ENCODE data around the gene GSTP1.
A peak's percentile ranks its signal among the peaks of the same experiment; 100 is the strongest.
"Not testable (repeated sequence)": the region's sequence is repeated elsewhere in the genome, so short reads cannot be mapped to it uniquely, and the experiment has no call there.

Gene GSTP1

GRCh38 chr11:67600324-67601029, 16.9 kb downstream of the GSTP1 start:
- DNase-seq (ENCODE audit: low read depth, low spot score) = no peak
- ChIA-PET POLR2A (no interaction called here), CTCF (interaction anchor here (1.0 kb wide), 1 partner anchor 218 kb away, joined by 3 read pairs; no protein-coding TSS in a partner anchor)
- no peak overlapping the region for H3K4me3 ChIP-seq (ENCODE audit: low read depth, low read length)
- TF ChIP-seq CTCF (IDR thresholded peaks at IDR 0.05; ENCODE audit: insufficient read depth, low read length, missing control alignments) = no peak

- no peak overlapping the region for H3K4me3 ChIP-seq (ENCODE audit: low read depth, low read length)
- ChIA-PET CTCF (interaction anchor here (0.9 to 1.0 kb wide), 2 partner anchors 9 to 219 kb away, joined by 3 read pairs; no protein-coding TSS in a partner anchor), POLR2A (no interaction called here)
- no peak for TF ChIP-seq CTCF (IDR thresholded peaks at IDR 0.05; ENCODE audit: insufficient read depth, low read length, missing control alignments)
- no peak for DNase-seq (ENCODE audit: low read depth, low spot score)
Observed at GRCh38 chr11:67601098-67601497, 17.5 kb downstream of the GSTP1 start.

GRCh38 chr11:67604119-67604518, 20.5 kb downstream of the GSTP1 start:
- POLR2A ChIA-PET; DNase-seq (ENCODE audit: low read depth, low spot score); H3K4me3 ChIP-seq (ENCODE audit: low read depth, low read length): not testable (repeated sequence)
- CTCF ChIA-PET = interaction anchor here (1.1 kb wide), 1 partner anchor 10 kb away, joined by 3 read pairs; no protein-coding TSS in a partner anchor

DNA sequence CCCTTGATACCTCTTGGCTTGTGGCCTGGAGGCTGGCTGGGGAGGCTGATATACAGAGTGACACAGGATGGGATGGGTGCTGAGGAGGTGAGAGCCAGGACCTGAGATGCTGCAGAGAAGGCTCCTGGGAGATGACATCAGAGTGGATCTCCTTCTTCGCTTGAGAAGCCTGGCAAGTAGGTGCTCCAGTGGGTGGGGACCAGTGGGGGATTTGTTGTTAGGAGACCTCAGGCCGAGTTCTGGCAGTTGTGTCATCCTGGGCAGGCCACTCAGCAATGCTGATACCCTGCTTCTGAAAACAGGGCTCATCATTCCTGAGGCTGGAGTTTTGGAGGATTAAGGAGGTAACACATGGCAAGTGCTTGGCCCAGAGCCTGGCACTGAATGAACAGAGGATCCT, 21.2 kb downstream of the GSTP1 start:
- ChIA-PET CTCF (interaction anchor here (1.1 to 1.6 kb wide), 2 partner anchors 9 to 10 kb away, joined by 3 to 12 read pairs; no protein-coding TSS in a partner anchor), POLR2A (no interaction called here)
- TF ChIP-seq CTCF (IDR thresholded peaks at IDR 0.05; ENCODE audit: insufficient read depth, low read length, missing control alignments) = no peak
- no peak overlapping the region for H3K4me3 ChIP-seq (ENCODE audit: low read depth, low read length)
- no peak for DNase-seq (ENCODE audit: low read depth, low spot score)

DNA sequence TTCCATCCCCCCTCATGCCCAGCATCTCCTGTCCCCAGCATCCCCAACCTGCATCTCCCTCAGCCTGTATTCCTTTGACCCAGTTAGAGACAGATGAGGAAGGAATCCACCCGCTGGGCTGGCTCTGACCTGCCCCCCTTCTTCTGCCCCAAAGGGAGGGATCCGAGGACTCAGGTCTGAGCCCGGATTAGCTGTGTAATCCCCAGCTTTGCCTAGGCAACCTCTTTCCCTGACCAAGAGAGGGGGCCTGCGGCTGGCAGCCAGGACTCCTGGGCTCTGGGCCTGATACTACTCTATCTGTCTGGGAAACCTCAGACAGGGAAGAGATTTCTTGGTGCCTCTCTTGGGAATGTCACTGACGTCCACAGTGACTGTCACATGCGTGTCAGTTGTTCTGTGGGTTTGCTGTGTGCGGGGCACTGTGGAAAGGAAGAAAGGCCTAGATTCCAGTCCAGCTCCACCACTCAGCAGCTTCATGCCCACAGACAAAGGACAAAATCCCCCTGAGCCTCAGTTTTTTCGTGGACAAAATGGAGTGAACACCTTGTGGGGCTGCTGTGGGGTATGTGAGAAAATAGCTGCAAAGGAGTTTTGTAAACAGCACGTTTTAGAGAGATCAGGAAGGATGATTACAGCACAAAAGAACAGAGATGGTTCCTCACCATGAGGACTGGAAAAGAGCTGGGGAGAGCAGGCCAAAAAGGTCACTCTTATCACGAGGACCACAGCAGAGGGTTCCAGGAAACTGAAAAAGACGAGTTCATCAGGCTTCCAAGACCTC, 21.8 kb downstream of the GSTP1 start:
- H3K4me3 ChIP-seq (ENCODE audit: low read depth, low read length) = no peak overlapping the region
- CTCF ChIA-PET = interaction anchor here (1.6 kb wide), 1 partner anchor 9 kb away, joined by 12 read pairs; no protein-coding TSS in a partner anchor
- DNase-seq (ENCODE audit: low read depth, low spot score) = no peak
- no peak for TF ChIP-seq CTCF (IDR thresholded peaks at IDR 0.05; ENCODE audit: insufficient read depth, low read length, missing control alignments)
- POLR2A ChIA-PET = no interaction called here

- DNase-seq (ENCODE audit: low read depth, low spot score) = no peak
- CTCF ChIA-PET = interaction anchor here (1.6 kb wide), 1 partner anchor 9 kb away, joined by 12 read pairs; no protein-coding TSS in a partner anchor
- POLR2A ChIA-PET = no interaction called here
- no peak for TF ChIP-seq CTCF (IDR thresholded peaks at IDR 0.05; ENCODE audit: insufficient read depth, low read length, missing control alignments)
- H3K4me3 ChIP-seq (ENCODE audit: low read depth, low read length) = peak overlapping the region; percentile 91
Observed at GRCh38 chr11:67606093-67606491, 22.5 kb downstream of the GSTP1 start.

Measured in AG04449 (cell line).